ENCODE measurements around the gene TH. TPM values are rescaled to one million over a fixed set of nuclear protein-coding genes. Genes with fewer than 3 reads are reported as not detected.
"Not testable (repeated sequence)": the region's sequence is repeated elsewhere in the genome, so short reads cannot be mapped to it uniquely, and the experiment has no call there.

Gene TH
- total RNA-seq, 1 experiment from 2014 or later: not detected

DNA sequence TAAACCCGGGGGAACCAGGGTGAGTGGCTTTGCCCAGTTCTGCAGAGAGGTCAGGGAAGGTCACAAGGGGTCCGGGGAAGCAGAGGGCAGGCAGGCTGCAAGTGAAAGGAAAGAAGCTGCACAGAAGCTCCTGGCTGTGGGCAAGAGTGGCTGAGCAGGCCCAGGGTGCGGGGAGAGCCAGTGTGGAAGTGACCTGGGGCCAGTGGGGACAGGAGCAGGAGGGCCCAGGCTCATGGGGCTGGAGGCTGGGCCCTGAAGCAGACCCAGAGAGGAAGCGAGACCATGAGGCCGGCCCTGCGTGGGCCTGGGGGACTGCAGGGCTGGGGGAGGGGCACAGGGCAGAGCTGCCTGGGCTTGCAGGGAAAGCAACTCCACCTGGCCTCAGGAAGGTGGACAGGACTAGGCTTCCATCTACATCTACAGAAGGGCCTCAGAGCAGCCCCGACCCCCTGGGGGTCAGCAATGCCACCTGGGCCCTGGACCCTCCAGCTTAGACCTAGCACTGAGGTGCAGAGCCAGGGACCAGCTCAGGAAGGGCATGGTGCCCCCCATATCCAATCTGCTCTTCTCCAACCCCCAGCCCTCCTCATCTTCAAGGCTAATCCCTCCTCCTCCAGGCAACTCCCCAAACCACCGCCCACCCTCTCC lies 44.0 kb downstream of the TH start:
- ChIA-PET POLR2A (no interaction called here), CTCF (no interaction called here)
- peaks cover 56% of the 10 kb centered on the region for H3K36me3 Mint-ChIP-seq (ENCODE audit: insufficient read depth, unreplicated experiment)
- H3K4me3 ChIP-seq (ENCODE audit: low read depth, low read length): no peak overlapping the region
- peaks cover 1% of the 10 kb centered on the region for H3K4me1 ChIP-seq
- no peaks in the 10 kb centered on the region for H3K27me3 ChIP-seq (replicated peaks; ENCODE audit: control insufficient read depth, insufficient read depth, low read length)
- TF ChIP-seq, protein P1, sequence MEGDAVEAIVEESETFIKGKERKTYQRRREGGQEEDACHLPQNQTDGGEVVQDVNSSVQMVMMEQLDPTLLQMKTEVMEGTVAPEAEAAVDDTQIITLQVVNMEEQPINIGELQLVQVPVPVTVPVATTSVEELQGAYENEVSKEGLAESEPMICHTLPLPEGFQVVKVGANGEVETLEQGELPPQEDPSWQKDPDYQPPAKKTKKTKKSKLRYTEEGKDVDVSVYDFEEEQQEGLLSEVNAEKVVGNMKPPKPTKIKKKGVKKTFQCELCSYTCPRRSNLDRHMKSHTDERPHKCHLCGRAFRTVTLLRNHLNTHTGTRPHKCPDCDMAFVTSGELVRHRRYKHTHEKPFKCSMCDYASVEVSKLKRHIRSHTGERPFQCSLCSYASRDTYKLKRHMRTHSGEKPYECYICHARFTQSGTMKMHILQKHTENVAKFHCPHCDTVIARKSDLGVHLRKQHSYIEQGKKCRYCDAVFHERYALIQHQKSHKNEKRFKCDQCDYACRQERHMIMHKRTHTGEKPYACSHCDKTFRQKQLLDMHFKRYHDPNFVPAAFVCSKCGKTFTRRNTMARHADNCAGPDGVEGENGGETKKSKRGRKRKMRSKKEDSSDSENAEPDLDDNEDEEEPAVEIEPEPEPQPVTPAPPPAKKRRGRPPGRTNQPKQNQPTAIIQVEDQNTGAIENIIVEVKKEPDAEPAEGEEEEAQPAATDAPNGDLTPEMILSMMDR (IDR thresholded peaks at IDR 0.05; ENCODE audit: insufficient read depth in 1 of 2, low read depth in 1 of 2, low read length in 1 of 2, severe bottlenecking in 1 of 2, unreplicated experiment in 1 of 2): no peak
- H3K9me3 ChIP-seq: no peaks in the 10 kb centered on the region
- no peak overlapping the region for H3K4me3 Mint-ChIP-seq (ENCODE audit: unreplicated experiment)
- BruUV-seq (replicated peaks): no TSS peak
- H3K4me1 Mint-ChIP-seq (ENCODE audit: low read depth, unreplicated experiment): peaks cover 13% of the 10 kb centered on the region
- peaks cover 21% of the 10 kb centered on the region for H3K9me3 Mint-ChIP-seq (ENCODE audit: unreplicated experiment)
- DNase-seq: no peak
- intact Hi-C loops (cut with micrococcal nuclease; ENCODE audit: unreplicated experiment): loop anchor here (1.0 to 2.0 kb wide), 2 partner anchors 70 to 77 kb away; no protein-coding TSS in a partner anchor
- H3K27me3 Mint-ChIP-seq (ENCODE audit: insufficient read depth, unreplicated experiment): no peaks in the 10 kb centered on the region
- no peak overlapping the region for H3K27ac Mint-ChIP-seq (ENCODE audit: unreplicated experiment)
- H3K36me3 ChIP-seq (ENCODE audit: control insufficient read depth, insufficient read depth, low read length): peaks cover 5% of the 10 kb centered on the region; the same call in 1 of the 2 replicates

DNA sequence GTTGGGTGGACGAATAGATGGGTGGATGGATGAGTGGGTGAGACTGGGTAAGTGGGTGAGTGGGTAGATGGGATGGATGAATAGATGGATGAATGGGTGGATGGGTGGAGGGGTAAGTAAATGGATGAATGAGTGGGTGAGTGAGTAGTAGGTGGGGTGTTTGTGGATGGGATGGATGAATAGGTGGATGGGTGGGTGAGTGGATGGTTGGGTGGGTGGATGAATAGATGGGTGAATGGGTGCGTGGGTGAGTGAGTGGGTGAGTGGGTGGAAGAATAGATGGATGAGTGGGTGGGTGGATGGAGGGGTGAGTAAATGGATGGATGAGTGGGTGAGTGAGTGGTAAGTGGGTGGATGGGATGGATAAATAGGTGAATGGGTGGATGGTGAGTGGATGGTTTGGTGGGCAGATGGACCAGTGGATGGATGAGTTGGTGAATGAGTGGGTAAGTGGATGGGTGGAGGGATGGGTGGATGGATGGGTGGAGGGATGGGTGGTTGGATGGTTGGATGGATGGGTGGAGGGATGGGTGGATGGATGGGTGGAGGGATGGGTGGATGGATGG lies 45.0 kb downstream of the TH start:
- intact Hi-C loops (cut with micrococcal nuclease; ENCODE audit: unreplicated experiment): no loop called here
- no peaks in the 10 kb centered on the region for H3K9me3 ChIP-seq
- Mint-ChIP-seq H3K27ac (ENCODE audit: unreplicated experiment) (no peak overlapping the region), H3K4me1 (ENCODE audit: low read depth, unreplicated experiment) (peaks cover 6% of the 10 kb centered on the region), H3K9me3 (ENCODE audit: unreplicated experiment) (peaks cover 21% of the 10 kb centered on the region), H3K36me3 (ENCODE audit: insufficient read depth, unreplicated experiment) (peaks cover 46% of the 10 kb centered on the region), H3K4me3 (ENCODE audit: unreplicated experiment) (no peak overlapping the region), H3K27me3 (ENCODE audit: insufficient read depth, unreplicated experiment) (no peaks in the 10 kb centered on the region)
- ChIA-PET CTCF (no interaction called here), POLR2A (no interaction called here)
- no peak for DNase-seq
- TF ChIP-seq, protein P1 (IDR thresholded peaks at IDR 0.05; ENCODE audit: insufficient read depth in 1 of 2, low read depth in 1 of 2, low read length in 1 of 2, severe bottlenecking in 1 of 2, unreplicated experiment in 1 of 2): no peak
- peaks cover 11% of the 10 kb centered on the region for H3K4me1 ChIP-seq
- H3K27me3 ChIP-seq (replicated peaks; ENCODE audit: control insufficient read depth, insufficient read depth, low read length): no peaks in the 10 kb centered on the region
- peaks cover 2% of the 10 kb centered on the region; the same call in 1 of the 2 replicates for H3K36me3 ChIP-seq (ENCODE audit: control insufficient read depth, insufficient read depth, low read length)
- BruUV-seq (replicated peaks): no TSS peak
- no peak overlapping the region for H3K4me3 ChIP-seq (ENCODE audit: low read depth, low read length)

DNA sequence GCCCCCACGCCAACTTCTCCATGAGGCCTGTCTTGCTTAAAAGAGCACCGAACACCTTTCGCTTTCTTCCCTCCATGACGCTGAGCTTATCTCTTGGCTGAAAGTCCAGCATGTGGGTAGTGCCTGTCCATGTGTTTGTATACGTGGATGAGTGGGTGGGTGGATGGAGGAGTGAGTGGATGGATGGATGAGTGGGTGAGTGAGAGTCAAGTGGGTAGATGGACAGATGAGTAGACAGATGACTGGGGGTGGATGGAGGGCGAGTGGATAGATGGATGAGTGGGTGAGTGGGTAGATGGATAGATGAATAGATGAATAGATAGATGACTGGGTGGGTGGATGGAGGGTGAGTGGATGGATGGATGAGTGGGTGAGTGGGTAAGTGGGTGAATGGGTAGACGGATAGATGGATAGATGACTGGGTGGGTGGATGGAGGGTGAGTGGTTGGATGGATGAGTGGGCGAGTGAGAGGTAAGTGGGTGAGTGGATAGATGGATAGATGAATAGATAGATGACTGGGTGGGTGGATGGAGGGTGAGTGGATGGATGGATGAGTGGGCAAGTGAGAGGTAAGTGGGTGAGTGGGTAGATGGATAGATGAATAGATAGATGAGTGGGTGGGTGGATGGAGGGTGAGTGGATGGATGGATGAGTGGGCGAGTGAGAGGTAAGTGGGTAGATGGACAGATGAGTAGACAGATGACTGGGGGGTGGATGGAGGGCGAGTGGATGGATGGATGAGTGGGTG lies 46.7 kb downstream of the TH start:
- intact Hi-C loops (cut with micrococcal nuclease; ENCODE audit: unreplicated experiment); H3K27me3 Mint-ChIP-seq (ENCODE audit: insufficient read depth, unreplicated experiment); POLR2A ChIA-PET; H3K27me3 ChIP-seq (replicated peaks; ENCODE audit: control insufficient read depth, insufficient read depth, low read length); H3K4me1 Mint-ChIP-seq (ENCODE audit: low read depth, unreplicated experiment); BruUV-seq (replicated peaks); DNase-seq; H3K9me3 ChIP-seq; H3K4me3 Mint-ChIP-seq (ENCODE audit: unreplicated experiment); H3K27ac Mint-ChIP-seq (ENCODE audit: unreplicated experiment); H3K36me3 ChIP-seq (ENCODE audit: control insufficient read depth, insufficient read depth, low read length); H3K4me3 ChIP-seq (ENCODE audit: low read depth, low read length): not testable (repeated sequence)
- Mint-ChIP-seq H3K9me3 (ENCODE audit: unreplicated experiment) (peaks cover 21% of the 10 kb centered on the region), H3K36me3 (ENCODE audit: insufficient read depth, unreplicated experiment) (peaks cover 29% of the 10 kb centered on the region)
- H3K4me1 ChIP-seq: peaks cover 27% of the 10 kb centered on the region
- CTCF ChIA-PET: interaction anchor here (0.6 kb wide), 1 partner anchor 174 kb away, joined by 3 read pairs; no protein-coding TSS in a partner anchor
